GM12872 (cell line): ENCODE measurements around the gene EMC1.

Source experiments
- TF ChIP-seq, protein P1 (sequence below): IDR thresholded peaks from 3 replicates; pipeline ENCODE4 v1.5.1; 2011; ENCODE audit warnings: low read depth, mild to moderate bottlenecking, low read length, moderate library complexity; ENCODE audit not compliant: insufficient read depth

EMC1 gene

GRCh38 chr1:19209990-19210771 is 41.1 kb downstream of the EMC1 start, which contains the start of gene UBR4:
TSS of gene UBR4 (minus strand) at chr1:19210266. CDS start at chr1:19210248, 18 bp downstream.
- TF ChIP-seq, protein P1, sequence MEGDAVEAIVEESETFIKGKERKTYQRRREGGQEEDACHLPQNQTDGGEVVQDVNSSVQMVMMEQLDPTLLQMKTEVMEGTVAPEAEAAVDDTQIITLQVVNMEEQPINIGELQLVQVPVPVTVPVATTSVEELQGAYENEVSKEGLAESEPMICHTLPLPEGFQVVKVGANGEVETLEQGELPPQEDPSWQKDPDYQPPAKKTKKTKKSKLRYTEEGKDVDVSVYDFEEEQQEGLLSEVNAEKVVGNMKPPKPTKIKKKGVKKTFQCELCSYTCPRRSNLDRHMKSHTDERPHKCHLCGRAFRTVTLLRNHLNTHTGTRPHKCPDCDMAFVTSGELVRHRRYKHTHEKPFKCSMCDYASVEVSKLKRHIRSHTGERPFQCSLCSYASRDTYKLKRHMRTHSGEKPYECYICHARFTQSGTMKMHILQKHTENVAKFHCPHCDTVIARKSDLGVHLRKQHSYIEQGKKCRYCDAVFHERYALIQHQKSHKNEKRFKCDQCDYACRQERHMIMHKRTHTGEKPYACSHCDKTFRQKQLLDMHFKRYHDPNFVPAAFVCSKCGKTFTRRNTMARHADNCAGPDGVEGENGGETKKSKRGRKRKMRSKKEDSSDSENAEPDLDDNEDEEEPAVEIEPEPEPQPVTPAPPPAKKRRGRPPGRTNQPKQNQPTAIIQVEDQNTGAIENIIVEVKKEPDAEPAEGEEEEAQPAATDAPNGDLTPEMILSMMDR: no peak

DNA sequence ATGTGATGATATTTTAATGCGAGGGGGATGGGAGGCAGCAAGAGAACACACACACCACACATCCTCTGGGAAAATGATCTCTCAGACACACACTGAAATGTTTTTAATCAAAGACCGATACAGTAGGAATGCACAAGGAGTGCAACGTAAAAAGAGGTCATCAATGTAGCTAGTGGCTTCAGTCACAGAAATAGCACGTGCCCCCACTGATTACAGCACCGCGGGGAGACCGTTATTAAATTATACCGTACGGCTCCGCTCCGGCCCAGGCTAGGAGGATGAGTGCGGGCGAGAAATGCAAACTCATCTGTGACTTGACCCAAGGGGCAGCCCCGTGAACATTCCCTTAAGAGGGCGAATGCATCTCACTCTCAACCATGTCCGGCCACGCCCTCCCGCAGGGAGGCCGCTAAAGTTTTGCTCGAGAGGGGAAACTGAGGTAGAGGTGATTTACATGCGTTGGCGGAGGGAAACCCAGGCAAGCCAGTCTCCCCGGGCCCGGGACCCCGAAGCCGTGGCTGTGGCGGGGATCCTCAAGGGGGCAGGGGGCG is 41.8 kb downstream of the EMC1 start:
- TF ChIP-seq, protein P1: no peak

- TF ChIP-seq, protein P1: no peak
These were observed 42.5 kb downstream of the EMC1 start for GRCh38 chr1:19208710-19209438.

GRCh38 chr1:19206947-19207346 is 44.4 kb downstream of the EMC1 start:
- TF ChIP-seq, protein P1: no peak

- TF ChIP-seq, protein P1: no peak
These were observed 45.5 kb downstream of the EMC1 start for GRCh38 chr1:19205845-19206244.

GRCh38 chr1:19205403-19205802 is 45.9 kb downstream of the EMC1 start:
- TF ChIP-seq, protein P1: no peak
